Measurements from ENCODE around the gene AVEN. TPM values are rescaled to one million over a fixed set of nuclear protein-coding genes. Genes with fewer than 3 reads are reported as not detected.

Gene AVEN
- total and polyA plus RNA-seq, 9 of the 15 experiments (the other 6 are each of a cell fraction or from before 2014, with no cell fraction given), result 1.5 to 6.4 (median 4.7) TPM

GRCh38 chr15:33822479-33822878 is 216.5 kb downstream of the AVEN start:
- intact Hi-C loops (cut with micrococcal nuclease) (no loop called here), in situ Hi-C loops (cut with MboI) (no loop called here)
- Histone ChIP-seq H3K9me3 (replicated peaks; ENCODE audit: control insufficient read depth, insufficient read depth, low read depth, low read length) (no peaks in the 10 kb centered on the region), H3K9ac (ENCODE audit: insufficient read depth in 1 of 2, low read depth in 2 of 2, low read length in 2 of 2) (no peak overlapping the region), H3K27ac (ENCODE audit: extremely low read depth, low read depth, low read length) (no peak overlapping the region), H3K4me1 (replicated peaks in 1 of 2; ENCODE audit: control insufficient read depth in 2 of 2, insufficient read depth in 2 of 2, low read length in 2 of 2) (no peaks in the 10 kb centered on the region), H3K36me3 (ENCODE audit: control insufficient read depth, insufficient read depth, low read length) (no peaks in the 10 kb centered on the region), H2AFZ (ENCODE audit: low read depth, low read length) (no peak overlapping the region), H4K20me1 (replicated peaks; ENCODE audit: control insufficient read depth, insufficient read depth, low read length) (no peaks in the 10 kb centered on the region), H3K79me2 (ENCODE audit: control insufficient read depth, insufficient read depth, low read length) (no peaks in the 10 kb centered on the region), H3K27me3 (ENCODE audit: control insufficient read depth in 2 of 2, insufficient read depth in 2 of 2, low read length in 2 of 2) (peaks cover 0 to 5% of the 10 kb centered on the region in 2 experiments; a peak in 4 of 5 replicates), H3K4me3 (no peak overlapping the region), H3K4me2 (ENCODE audit: insufficient read depth, low read length) (no peak overlapping the region), H3K9me1 (ENCODE audit: control insufficient read depth, insufficient read depth, low read length) (no peaks in the 10 kb centered on the region)
- FAIRE-seq, result no peak
- no peak for ATAC-seq
- ChIA-PET CTCF (ENCODE audit: low intra/inter-chr PET ratio) (no interaction called here), POLR2A (no interaction called here)
- DNase-seq (ENCODE audit: extremely low read depth in 1 of 4, low spot score in 3 of 4), result no peak
- TF ChIP-seq STAG1 (CRISPR knock-in tag; IDR thresholded peaks at IDR 0.05; ENCODE audit: borderline replicate concordance) (no peak), CREB3L1 (IDR thresholded peaks at IDR 0.05; ENCODE audit: borderline replicate concordance, low read depth) (no peak), DDX20 (tag; IDR thresholded peaks at IDR 0.05; ENCODE audit: low read depth) (no peak), PRMT5 (CRISPR knock-in tag; IDR thresholded peaks at IDR 0.05) (no peak), ARID4B (CRISPR knock-in tag; IDR thresholded peaks at IDR 0.05) (no peak), BRD9 (IDR thresholded peaks at IDR 0.05; ENCODE audit: low read depth, partially characterized antibody) (no peak), ZNF639 (CRISPR knock-in tag; conservative IDR thresholded peaks at IDR 0.05 in 1 of 2, IDR thresholded peaks at IDR 0.05 in 1 of 2) (no peak), CTCFL (IDR thresholded peaks at IDR 0.05; ENCODE audit: borderline replicate concordance, insufficient read depth, low read depth, low read length, poor library complexity, severe bottlenecking) (no peak), TAF15 (IDR thresholded peaks at IDR 0.05; ENCODE audit: low read depth, low read length) (no peak), FOXK1 (CRISPR knock-in tag; IDR thresholded peaks at IDR 0.05; ENCODE audit: borderline replicate concordance) (no peak)
- BruUV-seq (replicated peaks), result no TSS peak
- 2% methylated on average over 4 of the region's 4 CpGs for WGBS (ENCODE audit: insufficient coverage, low coverage, missing lambda C conversion rate)
